ENCODE results near the gene TPP1.

The TPP1 gene

DNA sequence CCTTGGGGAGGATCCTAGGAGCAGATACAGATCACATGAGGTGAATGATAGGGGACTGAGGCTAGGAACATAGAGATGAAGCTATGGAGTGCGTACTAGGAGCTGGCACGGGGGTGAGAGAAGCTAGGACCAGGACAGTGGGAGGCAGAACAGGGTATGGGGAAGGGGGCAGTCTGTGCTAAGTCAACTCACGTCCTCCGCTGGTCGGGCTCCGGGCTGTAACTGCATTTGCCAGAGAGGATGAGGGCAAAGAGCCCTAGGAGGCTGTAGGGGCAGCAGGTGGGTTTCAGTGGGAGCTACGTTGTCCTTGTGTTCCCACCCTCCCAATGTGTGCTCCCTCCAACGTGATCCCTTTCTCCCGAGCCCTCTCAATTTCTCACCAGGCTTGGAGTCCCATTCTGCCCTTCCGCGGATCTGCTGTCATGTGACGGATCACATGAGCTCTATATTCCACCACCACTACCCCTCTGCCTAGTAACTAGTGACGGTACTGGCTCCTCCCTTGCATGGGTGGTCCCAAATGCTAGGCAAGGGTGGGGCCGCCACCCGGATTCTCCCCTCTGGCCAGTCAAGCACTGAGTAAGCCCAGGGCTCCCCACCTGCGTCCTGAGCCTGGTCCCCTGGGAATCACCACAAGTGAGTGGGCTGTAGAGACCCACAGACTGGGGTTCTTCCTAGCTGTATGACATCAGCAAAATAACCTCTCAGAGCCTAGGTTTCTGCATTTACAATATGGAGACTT is at the start of gene TPP1:
Gene TPP1 (minus strand): TSS at position 419 of the 742 bp plus-strand sequence. CDS start 22 bp downstream, at position 397.
- DNase-seq: peak; percentile 91

GRCh38 chr11:6667733-6668374 is 48.6 kb upstream of the TPP1 start:
- peak; percentile 66 for DNase-seq

DNA sequence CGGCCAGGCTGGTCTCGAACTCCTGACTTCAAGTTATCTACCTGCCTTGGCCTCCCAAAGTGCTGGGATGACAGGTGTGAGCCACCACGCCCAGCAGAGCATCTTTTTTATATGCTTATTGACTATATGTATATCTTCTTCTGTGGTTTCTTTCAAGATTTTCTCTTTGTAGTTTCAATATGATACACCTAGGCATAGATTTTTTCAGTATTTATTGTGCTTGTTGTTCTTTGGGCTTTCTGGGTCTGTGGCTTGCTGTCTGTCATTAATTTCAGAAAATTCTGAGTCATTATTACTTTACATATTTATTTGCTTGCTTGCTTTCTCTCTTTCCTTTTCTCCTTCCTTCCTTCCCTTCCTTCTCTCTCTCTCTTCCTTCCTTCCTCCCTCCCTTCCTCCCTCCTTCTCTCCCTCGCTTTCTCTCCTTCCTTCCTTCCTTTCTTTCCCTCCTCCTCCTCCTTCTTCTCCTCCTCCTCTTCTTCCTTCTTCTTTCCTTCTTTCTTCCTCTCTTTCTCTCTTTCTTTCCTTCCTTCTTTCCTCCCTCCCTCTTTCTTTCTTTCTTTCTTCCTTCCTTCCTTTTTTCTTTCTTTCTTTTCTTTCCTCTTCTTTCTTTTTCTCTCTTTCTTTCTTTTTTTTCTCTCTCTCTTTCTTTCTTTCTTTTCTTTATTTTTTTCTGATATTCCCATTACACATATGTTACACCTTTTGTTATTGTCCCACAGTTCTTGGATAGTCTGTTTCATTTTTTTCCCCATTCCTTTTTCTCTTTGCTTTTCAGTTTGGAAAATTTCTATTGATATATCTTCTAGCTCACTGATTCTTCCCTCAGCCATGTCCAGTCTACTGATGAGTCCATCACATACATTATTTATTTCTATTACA is 47.3 kb upstream of the TPP1 start:
- DNase-seq: no peak

- no peak for DNase-seq
Observed at GRCh38 chr11:6664551-6664950, 45.3 kb upstream of the TPP1 start.

DNA sequence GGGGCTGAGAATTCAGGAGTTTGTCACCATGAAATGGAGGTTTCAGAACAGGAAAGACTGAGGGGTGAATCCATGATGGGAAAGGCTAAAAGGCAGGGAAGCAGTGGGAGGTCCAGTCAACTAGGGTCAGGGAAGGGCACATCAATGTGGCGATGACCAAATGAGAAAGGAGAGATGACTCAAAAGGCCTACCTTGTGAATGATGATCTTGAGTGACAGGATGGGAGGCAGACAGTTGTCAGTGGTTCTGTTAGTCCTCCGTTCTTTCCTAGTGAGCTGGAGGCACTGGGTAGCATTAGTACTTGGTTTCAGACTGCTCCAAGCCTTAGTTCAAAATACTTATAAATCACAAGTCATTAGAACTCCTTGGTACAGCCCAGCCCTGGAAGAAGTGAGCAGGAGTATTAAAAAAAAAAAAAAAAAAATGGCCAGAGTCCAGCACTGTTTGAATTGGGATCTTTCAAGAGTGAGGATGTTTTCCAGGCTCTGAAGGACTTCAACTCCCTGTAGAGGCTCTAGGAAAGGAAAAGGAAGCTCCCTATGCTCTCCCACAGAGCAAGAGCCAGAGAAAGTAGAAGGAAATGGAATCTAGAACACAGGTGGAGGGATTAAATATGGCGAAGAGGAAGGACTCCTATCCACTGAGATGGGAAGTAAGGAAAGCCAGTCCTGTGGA is 44.7 kb upstream of the TPP1 start:
- DNase-seq: no peak

DNA sequence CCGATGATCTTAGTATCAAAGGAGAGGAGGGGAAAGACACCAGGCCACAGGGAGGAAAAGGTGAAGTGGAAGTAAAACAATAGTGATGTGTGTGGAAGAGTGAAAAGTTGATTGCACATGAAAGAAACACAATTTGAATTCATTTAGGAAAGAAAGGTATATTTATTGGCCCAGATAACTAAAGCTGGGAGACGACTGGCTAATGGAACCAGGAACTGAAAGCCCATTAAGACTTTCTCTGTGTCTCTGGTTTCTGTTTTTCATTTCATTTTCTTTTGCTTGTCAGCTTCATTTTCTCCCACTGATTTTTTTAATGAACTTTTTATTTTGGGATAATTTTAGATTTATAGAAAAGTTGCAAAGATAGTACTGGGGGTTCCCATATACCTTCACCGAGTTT is 41.5 kb upstream of the TPP1 start:
- no peak for DNase-seq

DNA sequence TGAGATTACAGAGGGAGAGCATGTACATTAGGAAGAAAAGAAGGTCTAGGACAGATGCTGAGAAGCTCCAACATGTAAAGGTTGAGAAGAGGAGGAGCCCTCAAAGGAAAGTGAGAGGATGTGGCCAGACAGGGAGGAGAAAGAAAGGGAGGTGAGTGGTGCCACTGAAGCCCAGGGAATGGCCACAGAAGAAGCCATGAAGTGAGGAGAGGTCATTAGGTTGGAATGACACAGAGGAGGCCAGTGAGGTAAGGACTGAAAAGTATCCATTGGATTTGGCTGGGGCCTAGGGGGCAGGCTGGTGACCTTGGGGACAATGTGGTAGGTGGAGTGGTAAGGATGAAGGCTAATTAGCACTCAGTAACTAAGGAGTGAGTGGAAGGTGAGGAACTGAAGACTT is 39.4 kb upstream of the TPP1 start:
- no peak for DNase-seq

- DNase-seq: no peak
Observed at GRCh38 chr11:6657346-6657745, 38.1 kb upstream of the TPP1 start.

DNA sequence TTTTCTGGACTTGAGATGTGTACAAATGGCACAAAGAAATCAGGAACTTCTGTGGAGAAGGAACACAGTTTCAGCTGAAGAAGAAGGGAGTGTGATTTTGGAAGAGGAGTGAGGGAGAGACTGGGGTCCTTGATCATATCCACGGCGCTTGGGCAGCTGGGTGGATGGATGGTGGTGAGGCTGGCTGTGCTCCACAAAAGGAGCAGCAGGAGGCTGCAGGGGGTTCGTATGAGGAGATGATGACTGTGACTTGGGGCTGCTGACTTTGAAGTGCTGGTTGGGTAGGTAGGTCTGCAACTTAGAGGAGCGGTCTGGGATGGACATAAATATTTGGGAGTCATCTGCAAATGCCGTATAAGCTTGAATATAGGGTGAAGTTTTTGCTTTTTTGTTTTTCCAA is 37.7 kb upstream of the TPP1 start:
- no peak for DNase-seq

- DNase-seq: no peak
Observed at GRCh38 chr11:6656584-6656915, 37.3 kb upstream of the TPP1 start.

DNA sequence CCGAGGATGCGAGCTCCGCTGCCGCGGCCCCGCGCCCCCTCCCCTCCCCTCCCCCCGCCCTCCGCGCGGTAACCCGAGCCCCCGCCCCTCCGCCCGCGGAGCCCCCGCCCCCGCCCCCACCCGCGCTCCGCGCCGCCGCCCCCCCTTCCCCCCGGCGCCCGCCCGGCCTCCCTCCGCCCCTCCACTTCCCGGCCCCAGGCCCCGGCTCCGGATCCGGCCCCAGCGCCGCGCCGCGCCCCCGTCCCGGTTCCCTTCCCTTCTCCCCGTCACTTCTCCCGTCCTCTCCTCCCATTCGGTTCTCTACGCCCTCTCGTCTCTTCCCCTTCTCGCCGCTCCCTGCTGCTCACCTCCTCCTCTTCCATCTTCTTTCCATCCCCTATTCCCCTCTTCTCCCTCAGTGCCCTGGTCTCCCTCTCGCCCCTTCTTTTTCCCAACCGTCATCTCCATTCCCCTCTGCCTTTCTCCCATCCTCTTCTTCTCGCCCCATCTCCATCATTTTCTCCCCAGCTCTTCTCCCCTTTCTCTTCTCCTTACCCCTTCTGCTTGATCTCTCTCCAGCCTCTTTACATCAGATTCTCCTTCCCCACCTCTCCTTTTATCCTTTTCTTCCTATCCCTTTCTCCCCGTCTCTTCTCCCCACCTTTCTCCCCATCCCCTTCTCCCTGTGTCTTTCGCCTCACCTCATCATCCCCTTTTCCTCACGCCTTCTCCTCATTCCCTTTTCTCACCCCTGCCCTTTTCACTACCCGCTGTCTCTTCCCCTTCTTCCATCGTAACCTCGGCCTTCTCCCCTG is 36.8 kb upstream of the TPP1 start, which contains the start of gene DCHS1:
Gene DCHS1 (minus strand): TSS at position 20 of the 794 bp plus-strand sequence. CDS start 14,196 bp downstream, outside the sequence.
- no peak for DNase-seq

- DNase-seq: no peak
Observed at GRCh38 chr11:6655020-6655789, 36.0 kb upstream of the TPP1 start.

- DNase-seq: no peak
Observed at GRCh38 chr11:6654281-6655019, 35.2 kb upstream of the TPP1 start.

- no peak for DNase-seq
Observed at GRCh38 chr11:6653656-6654055, 34.4 kb upstream of the TPP1 start.

GRCh38 chr11:6653097-6653496 is 33.9 kb upstream of the TPP1 start:
- DNase-seq: peak; percentile 61

DNA sequence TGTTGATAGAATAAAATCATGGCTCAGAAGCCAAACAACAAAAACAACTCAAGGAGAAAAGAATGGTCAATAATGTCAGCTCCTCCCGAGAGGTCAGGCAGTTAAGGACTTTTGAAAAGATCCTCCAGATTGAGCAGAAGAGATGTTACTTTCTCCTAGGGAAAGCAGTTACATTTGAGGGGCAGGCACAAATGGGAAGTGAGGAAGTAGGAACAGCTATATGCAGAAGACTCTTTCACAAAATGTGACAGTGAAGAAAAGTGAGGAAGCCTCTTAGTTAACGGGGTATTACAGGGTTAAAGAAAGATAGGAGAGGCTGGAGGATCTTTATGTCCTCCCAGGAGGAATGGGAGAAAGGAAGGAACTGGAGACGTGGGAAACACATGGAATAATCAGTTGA is 33.0 kb upstream of the TPP1 start:
- no peak for DNase-seq

GRCh38 chr11:6650980-6651379 is 31.8 kb upstream of the TPP1 start:
- DNase-seq: no peak

- no peak for DNase-seq
Observed at GRCh38 chr11:6650104-6650503, 30.9 kb upstream of the TPP1 start.

- peak; percentile 97 for DNase-seq
Observed at GRCh38 chr11:6648501-6648900, 29.3 kb upstream of the TPP1 start.

GRCh38 chr11:6647836-6648235 is 28.6 kb upstream of the TPP1 start:
- DNase-seq: no peak

Measured in MV-4-11 (cell line).